GM06990 (cell line): ENCODE measurements around the gene KCNA2.

Experiments
- DNase-seq: peaks from one replicate; pipeline ENCODE4 v3.0.0-alpha.2; 2011; ENCODE audit not compliant: insufficient read length; ENCODE audit errors: extremely low read depth
- H3K27me3 ChIP-seq: replicated peaks from 2 replicates; pipeline ENCODE4 v1.6.0; 2011; ENCODE audit warnings: low read length; ENCODE audit not compliant: control insufficient read depth, insufficient read depth
- H3K36me3 ChIP-seq: 2 replicates; pipeline ENCODE4 v1.5.1; 2011; ENCODE audit warnings: low read length; ENCODE audit not compliant: control insufficient read depth, insufficient read depth
- H3K4me3 ChIP-seq: replicated peaks from 2 replicates; pipeline ENCODE4 v1.5.1; 2011; ENCODE audit warnings: low read depth, mild to moderate bottlenecking, control low read depth, low read length
- CTCF ChIP-seq: IDR thresholded peaks from 2 replicates; pipeline ENCODE4 v1.5.1; 2011; ENCODE audit warnings: low read length, control low read depth, mild to moderate bottlenecking, inconsistent platforms; ENCODE audit not compliant: insufficient read depth, poor library complexity, severe bottlenecking

KCNA2 gene

GRCh38 chr1:110580244-110580643 is 25.9 kb downstream of the KCNA2 start:
- Histone ChIP-seq H3K36me3 (no peaks in the 10 kb centered on the region), H3K4me3 (no peak overlapping the region), H3K27me3 (no peaks in the 10 kb centered on the region; the same call in 1 of the 2 replicates)
- no peak for TF ChIP-seq CTCF
- DNase-seq, result no peak

- DNase-seq, result no peak
- Histone ChIP-seq H3K36me3 (no peaks in the 10 kb centered on the region), H3K27me3 (no peaks in the 10 kb centered on the region; the same call in 1 of the 2 replicates), H3K4me3 (no peak overlapping the region)
- TF ChIP-seq CTCF, result no peak
Measured at GRCh38 chr1:110579460-110579859, 26.7 kb downstream of the KCNA2 start.

GRCh38 chr1:110576441-110576840 is 29.7 kb downstream of the KCNA2 start:
- no peak for TF ChIP-seq CTCF
- H3K4me3 ChIP-seq, result no peak overlapping the region
- DNase-seq, result no peak
- no peaks in the 10 kb centered on the region; the same call in 1 of the 2 replicates for H3K27me3 ChIP-seq
- H3K36me3 ChIP-seq, result no peaks in the 10 kb centered on the region

- Histone ChIP-seq H3K27me3 (no peaks in the 10 kb centered on the region; the same call in 1 of the 2 replicates), H3K36me3 (no peaks in the 10 kb centered on the region), H3K4me3 (no peak overlapping the region)
- TF ChIP-seq CTCF, result no peak
- DNase-seq, result no peak
Measured at GRCh38 chr1:110573314-110573713, 32.8 kb downstream of the KCNA2 start.

DNA sequence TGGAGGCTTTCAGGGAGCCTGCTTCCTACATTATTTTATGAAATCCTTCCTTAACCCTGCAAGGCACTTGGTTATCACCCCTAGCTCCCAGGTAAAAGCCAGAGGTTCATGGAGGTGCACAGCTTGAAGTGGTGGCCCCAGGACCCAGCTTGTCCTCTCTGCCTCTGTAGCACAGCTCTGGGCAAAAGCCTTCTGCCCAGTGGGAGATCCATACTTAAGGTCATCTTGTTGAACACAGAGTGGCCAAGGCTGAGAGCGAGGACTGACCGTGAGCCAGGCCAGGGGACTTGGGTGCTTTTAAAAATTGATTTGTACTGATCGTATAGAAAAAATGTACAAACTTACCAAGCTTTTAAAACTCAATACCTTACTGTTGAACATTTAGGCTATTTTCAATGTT is 33.4 kb downstream of the KCNA2 start:
- no peak overlapping the region for H3K4me3 ChIP-seq
- H3K27me3 ChIP-seq, result no peaks in the 10 kb centered on the region; the same call in 1 of the 2 replicates
- TF ChIP-seq CTCF, result no peak
- no peak for DNase-seq
- no peaks in the 10 kb centered on the region for H3K36me3 ChIP-seq

- DNase-seq, result no peak
- H3K4me3 ChIP-seq, result no peak overlapping the region
- no peaks in the 10 kb centered on the region for H3K36me3 ChIP-seq
- H3K27me3 ChIP-seq, result no peaks in the 10 kb centered on the region; the same call in 1 of the 2 replicates
- no peak for TF ChIP-seq CTCF
Measured at GRCh38 chr1:110570901-110571300, 35.3 kb downstream of the KCNA2 start.
